ENCODE results near the gene RNASE11.

DNA sequence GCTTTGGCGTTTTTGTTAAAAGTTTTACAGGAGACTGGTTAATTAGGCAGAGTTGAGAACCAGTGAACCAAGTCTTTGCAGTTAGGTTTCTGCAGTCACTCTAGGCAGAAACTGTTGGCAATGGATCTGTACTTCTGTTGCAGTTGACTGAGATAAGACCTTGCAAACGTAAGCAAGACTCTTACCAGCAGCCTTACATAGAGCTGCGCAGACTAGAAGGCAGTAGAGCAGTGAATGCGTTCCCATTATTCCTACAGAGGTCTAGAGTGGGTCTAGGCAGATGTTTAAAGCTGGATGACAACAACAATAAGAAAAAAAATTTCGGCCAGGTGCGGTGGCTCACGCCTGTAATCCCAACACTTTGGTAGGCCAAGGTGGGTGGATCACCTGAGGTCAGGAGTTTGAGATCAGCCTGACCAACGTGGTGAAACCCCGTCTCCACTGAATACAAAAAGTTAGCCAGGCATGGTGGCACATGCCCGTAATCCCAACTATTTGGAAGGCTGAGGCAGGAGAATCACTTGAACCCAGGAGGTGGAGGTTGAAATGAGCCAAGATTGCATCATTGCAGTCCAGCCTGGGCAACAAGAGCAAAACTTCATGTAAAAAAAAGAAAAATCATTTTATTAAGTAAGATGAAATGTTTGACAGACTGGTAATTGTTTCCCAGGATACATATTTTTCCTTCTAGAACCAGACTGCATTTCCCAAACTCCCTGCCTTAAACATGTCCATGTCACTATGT lies 39.2 kb downstream of the RNASE11 start:
- TF ChIP-seq, protein P1, sequence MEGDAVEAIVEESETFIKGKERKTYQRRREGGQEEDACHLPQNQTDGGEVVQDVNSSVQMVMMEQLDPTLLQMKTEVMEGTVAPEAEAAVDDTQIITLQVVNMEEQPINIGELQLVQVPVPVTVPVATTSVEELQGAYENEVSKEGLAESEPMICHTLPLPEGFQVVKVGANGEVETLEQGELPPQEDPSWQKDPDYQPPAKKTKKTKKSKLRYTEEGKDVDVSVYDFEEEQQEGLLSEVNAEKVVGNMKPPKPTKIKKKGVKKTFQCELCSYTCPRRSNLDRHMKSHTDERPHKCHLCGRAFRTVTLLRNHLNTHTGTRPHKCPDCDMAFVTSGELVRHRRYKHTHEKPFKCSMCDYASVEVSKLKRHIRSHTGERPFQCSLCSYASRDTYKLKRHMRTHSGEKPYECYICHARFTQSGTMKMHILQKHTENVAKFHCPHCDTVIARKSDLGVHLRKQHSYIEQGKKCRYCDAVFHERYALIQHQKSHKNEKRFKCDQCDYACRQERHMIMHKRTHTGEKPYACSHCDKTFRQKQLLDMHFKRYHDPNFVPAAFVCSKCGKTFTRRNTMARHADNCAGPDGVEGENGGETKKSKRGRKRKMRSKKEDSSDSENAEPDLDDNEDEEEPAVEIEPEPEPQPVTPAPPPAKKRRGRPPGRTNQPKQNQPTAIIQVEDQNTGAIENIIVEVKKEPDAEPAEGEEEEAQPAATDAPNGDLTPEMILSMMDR (IDR thresholded peaks at IDR 0.05; ENCODE audit: insufficient read depth, low read length, poor library complexity, severe bottlenecking): no peak
- TF ChIP-seq EZH2phosphoT487 (conservative IDR thresholded peaks at IDR 0.05; ENCODE audit: low read length): no peak
